ENCODE measurements around the gene C2CD3. TPM values are rescaled to one million over a fixed set of nuclear protein-coding genes. Genes with fewer than 3 reads are reported as not detected.
A peak's percentile ranks its signal among the peaks of the same experiment; 100 is the strongest.

The C2CD3 gene, protein sequence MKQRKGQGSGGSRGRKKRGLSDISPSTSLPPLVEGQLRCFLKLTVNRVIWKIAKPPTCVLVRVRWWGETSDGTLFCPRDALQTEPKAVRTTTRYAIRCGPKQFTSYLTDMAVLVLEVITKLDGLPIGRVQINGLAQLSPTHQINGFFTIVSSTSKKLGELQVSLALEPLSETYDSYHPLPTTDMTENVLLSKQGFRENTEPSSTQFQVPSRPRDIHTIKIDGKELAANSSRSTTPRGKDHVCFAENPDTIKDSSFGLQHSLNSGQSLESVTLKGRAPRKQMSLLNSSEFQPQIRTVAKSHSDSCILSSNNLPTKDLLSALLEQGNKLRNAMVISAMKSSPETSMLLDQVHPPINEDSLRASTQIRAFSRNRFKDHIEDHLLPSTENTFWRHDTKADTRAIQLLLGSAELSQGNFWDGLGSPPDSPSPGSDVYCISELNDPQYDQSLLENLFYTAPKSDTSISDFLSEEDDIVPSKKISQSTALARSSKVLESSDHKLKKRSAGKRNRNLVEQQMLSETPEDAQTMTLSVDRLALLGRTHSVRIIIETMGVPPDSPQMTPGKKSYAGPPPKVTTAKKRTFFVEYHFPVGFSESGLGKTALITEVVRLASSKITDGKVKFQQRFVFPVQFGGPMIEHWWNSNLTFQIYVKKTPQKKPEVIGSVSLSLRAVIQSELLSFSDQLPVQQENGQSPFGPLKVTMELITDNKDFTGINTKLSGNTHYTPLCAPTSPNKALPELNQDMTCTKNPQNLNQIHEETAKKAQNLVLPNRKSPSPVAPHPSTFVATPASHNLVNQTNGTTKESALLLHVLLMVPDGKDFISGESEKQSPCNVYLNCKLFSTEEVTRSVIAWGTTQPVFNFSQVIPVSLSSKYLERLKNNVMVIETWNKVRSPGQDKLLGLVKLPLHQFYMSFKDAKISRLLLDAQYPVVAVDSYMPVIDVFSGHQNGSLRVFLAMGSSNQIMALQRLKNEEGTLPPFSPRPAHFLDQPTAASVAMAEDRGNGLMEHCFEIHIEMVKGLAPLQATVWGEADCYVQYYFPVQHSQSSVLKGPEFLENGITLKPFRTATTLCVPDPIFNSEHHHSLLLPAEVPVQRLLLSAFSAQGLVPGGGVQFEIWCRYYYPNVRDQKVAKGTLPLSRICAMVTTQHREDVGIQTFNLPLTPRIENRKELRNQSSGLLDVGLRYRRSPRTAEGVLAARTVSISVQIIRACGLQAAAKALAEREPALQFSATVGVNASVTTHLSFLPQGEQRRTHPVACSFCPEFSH (N-terminal part only)
- polyA plus RNA-seq (2012; ENCODE audit: insufficient read depth, insufficient read length) = 23.6 TPM

DNA sequence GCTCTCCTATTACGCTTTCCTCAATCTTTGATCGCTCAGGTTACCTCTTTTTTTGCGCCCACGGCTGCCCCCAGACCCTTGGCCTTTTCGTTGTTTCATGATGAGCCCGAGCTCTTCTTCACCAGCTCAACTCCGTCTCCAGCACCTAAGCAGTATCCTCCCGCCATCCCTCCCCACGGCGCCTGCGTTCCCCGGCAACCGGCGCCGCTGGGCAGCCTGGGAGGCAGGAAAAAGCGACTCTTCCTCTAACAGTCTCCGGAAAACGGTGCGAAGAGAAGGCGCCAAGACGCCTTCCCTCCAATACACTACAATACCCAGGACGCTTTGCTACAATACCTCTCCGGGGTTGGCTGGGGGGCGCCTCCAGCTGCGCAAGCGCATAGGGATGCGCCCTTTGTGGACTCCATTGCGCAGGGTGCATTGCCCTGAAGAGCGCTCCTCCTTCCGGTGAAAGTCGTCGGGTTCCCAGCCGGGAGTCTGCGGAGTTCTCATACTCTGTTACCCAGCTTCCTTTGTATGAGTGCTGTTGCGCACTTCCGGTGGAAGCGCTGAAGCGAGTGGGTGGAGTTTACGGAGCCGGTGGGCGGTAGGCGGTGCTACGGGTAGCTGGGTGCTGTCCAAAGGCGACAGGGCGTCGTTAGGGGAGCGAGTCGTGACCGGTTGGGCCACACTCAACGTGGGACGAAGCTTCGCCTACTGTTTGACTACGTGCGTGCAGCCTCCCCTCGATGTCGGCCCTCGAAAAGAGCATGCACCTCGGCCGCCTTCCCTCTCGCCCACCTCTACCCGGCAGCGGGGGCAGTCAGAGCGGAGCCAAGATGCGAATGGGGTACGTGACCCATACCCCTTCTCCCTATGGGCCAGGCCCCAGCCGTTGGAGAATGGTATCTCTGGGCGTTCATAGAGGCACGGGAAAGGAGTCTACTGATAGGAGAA lies at the start of gene C2CD3, which contains the start of gene PPME1:
C2CD3 (minus strand) TSS at position 309 of the 936 bp plus-strand sequence; CDS start at position 99, 210 bp downstream.
PPME1 (plus strand) TSS at position 596 of the 936 bp plus-strand sequence; CDS start at position 729, 133 bp downstream.
- H3K4me3 ChIP-seq (ENCODE audit: low read length) = peak within 1 kb of the TSS; percentile 97
- DNase-seq (ENCODE audit: low read depth, low spot score) = peak; percentile 99

DNA sequence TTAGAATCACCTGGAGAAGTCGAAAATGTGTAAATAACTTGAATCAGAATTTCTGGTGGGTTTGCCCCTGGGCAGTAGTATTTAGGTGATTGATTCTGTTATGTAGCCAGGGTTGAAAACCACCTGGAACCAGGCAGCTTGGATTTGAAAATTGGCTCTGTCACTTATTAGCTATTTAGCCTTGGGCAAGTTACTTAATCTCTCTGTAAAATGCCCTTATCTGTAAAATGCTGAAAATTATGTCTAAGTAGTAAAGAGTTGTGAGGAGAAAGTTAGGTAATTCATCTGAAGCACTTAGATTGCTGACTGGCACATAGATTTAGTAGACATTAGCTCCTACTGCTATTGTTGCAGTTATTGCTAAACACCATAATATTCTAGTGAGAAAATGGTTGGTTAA lies 49.6 kb upstream of the C2CD3 start:
- DNase-seq (ENCODE audit: low read depth, low spot score) = no peak
- H3K4me3 ChIP-seq (ENCODE audit: low read length) = no peak overlapping the region

DNA sequence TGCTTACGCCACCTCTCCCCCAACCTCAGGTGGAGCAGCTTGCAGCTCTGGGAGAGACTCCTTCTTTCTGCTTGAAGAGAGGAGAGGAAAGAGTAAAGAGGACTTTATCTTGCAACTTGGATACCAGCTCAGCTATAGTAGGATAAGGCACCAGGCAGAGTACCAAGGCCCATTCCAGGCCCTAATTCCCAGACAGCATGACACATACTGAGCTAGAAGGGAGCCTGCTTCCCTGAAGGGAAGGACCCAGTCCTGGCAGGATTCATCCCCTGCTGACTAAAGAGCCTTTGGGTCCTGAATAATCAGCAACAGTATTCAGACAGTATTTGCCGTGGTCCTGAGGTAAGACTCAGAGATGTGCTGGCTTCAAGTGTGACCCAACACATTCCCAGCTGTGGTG lies 41.7 kb upstream of the C2CD3 start:
- DNase-seq (ENCODE audit: low read depth, low spot score) = no peak
- no peak overlapping the region for H3K4me3 ChIP-seq (ENCODE audit: low read length)

DNA sequence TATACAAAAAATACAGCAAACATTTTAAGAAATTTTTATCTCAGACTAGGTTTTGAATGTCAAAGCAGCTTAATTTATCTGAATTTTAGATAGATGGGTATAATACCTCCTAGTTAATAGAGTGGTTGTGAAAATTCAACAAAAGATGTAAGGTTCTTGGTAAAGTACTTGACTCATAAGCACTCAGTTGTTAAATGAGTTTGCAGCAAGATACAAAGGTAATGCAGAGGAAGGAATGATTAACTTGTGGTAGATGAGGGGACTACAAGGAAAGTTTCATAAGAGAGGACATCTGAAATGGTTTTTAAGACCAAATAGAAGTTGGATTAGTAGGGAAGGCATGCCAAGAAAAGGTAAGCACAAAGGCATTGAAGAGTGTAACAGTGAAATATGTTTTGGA lies 37.7 kb upstream of the C2CD3 start:
- H3K4me3 ChIP-seq (ENCODE audit: low read length) = no peak overlapping the region
- no peak for DNase-seq (ENCODE audit: low read depth, low spot score)

DNA sequence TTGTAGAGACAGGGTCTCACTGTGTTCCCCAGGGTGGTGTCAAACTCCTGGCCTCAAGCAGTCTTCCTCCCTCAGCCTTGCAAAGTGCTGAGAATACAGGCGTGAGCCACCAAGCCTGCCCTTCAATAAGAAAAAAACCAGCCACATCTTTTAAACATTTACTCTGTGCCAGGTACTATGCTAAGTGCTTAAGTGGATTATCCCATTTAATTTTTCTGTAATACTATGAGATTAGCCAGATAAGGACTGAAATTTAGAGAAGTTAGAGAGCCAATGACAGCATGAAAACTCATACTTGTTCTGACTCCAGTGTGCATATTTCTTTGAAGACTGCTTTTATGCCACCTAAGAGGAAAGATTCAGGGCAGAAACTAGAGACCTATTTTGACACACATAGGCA lies 35.9 kb upstream of the C2CD3 start:
- H3K4me3 ChIP-seq (ENCODE audit: low read length) = no peak overlapping the region
- no peak for DNase-seq (ENCODE audit: low read depth, low spot score)

DNA sequence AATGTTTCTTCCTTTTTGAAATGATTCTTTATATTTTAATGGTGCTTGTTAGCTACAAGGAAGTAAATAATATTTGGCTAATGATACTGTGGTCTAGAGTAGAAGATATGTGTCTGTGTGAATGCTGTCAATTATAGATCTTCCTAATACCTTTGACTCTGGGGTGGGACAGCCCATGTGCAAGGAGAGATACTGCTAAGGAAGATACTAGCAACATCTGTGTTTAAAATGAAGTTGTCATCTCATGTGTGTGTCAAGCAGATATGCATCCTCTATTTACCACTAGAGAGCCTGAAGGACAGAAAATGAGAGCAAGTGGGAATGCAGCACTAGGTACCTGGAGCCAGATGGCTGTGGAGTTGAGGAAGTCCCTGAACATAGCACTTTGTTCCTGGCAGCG lies 34.4 kb upstream of the C2CD3 start:
- DNase-seq (ENCODE audit: low read depth, low spot score) = no peak

DNA sequence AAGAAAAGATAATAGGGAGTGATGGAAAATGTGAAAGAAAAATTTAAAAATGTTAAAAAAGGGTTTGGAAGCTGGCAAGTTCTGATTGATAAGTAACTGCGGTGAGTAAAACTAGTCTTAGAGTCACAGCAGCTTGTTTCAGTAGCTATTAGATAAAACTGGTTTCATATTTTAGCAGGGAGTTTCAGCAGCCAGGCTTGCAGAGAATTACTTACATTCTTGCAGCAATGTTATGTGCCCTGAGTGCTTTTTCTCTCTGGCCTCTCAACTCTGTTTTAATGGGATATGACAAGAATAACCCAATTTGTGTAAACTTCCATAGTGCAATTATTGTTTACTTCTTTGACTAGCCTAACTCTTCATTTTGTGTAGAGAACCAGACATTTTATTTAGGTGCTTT lies 33.9 kb upstream of the C2CD3 start:
- H3K4me3 ChIP-seq (ENCODE audit: low read length) = no peak overlapping the region
- no peak for DNase-seq (ENCODE audit: low read depth, low spot score)

More for the DNA sequence above, 34.4 kb upstream of the C2CD3 start:
- H3K4me3 ChIP-seq (ENCODE audit: low read length) = no peak overlapping the region

DNA sequence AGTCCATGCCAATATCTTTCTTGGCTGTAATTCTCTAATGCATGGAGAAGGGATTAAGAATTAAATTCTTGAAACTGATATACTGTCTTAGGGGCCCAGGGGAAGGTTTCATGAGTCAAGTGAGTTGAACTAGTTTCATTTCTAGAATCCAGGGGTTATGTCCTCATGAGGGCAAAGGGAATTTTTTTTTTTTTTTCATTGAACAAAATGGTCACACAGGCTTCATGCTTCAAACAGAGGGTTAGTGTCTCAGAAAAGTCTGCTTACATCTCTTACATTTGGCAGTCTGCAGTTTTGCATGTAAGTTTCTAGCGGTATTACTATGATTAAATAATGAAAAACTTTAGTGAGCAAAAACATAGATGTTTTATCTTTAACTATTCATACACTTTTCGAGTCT lies 33.2 kb upstream of the C2CD3 start:
- no peak for DNase-seq (ENCODE audit: low read depth, low spot score)
- no peak overlapping the region for H3K4me3 ChIP-seq (ENCODE audit: low read length)

DNA sequence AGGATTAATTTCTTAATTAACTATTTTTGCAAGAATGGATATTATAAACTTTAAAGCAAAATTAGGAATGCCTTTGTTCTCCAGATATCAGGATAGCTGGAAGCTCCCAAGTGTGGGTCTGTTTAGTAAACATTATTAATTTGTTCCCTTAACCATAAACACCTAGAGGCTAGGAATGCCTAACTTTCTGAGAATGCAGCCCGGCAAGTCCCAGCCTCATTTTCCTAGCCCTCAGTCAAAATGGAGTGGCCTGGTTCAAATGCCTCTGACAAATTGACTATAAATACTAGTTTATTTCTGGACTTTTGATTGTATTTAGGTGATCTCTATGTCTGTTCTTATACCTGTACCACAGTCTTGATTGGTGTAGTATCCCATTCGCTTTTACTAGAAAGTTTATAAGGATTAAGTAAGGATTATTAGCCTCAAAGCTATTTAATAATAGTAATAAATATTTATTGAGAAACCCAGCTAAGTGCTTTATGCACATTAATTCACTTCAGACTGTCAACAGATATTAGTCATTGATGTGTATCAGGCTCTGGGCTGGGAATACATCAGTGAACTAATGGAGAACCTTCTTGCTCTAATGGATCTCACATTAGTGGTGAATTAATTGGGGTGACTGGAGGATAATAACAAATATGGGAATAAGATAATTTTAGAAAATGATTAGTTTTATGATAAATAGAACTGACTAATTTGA lies 26.1 kb upstream of the C2CD3 start:
- H3K4me3 ChIP-seq (ENCODE audit: low read length) = no peak overlapping the region
- no peak for DNase-seq (ENCODE audit: low read depth, low spot score)

DNA sequence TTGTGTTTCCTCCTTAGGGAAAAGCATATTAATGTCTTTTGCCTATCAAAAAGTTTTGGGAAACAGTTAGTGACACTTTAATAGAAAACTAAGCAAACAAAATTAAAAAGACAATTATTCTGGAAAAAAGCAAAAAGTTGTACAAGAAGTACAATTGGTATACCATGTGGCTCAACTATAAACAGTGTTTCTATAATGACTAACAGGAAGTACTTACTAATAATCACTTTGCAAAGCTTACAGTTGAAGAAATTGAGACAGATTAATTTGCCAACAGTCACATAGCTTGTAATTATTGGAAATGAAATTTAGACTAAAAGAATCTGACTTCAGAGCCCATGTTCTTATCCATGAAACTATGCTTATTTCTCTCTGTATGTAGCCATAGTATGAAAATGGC lies 25.0 kb upstream of the C2CD3 start:
- DNase-seq (ENCODE audit: low read depth, low spot score) = no peak
- H3K4me3 ChIP-seq (ENCODE audit: low read length) = no peak overlapping the region

DNA sequence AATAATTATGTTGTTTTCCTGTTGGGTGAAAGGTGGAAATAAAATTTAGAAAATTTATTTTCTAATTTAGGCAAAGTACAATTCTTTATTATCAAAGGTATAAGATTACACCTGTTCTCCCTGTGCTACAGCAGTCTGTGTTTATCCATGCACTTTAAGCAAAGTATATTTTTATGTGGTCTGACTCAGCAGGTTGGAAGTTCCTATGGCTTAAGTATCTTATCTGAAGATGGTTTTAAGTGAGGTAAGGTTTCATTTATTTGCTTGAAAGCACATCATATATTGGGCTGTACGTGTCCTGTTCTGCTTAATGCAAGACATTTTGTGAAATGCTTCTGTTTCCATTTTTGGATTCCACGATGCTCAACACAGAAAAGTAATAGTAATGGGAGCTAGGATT lies 14.9 kb upstream of the C2CD3 start:
- H3K4me3 ChIP-seq (ENCODE audit: low read length) = no peak overlapping the region
- DNase-seq (ENCODE audit: low read depth, low spot score) = no peak

DNA sequence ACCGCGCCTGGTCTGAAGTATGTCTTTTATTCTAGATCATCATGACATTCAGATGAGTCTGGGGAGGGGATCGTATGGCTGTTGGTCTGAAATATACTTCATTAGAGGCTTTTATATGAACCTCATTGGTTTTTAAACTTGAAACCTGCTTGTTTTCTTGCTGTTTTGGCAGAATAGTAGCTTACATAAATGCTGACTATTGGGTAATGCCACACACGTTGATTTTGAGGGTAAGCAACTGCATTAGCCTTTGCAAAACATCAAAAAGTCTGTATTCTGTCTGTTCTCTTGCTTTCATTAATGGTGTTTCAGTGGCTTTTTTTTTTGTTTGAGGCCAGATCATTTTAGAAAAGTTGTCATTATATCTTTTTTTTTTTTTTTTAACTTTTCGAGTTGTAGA lies 14.5 kb upstream of the C2CD3 start:
- no peak for DNase-seq (ENCODE audit: low read depth, low spot score)
- no peak overlapping the region for H3K4me3 ChIP-seq (ENCODE audit: low read length)

DNA sequence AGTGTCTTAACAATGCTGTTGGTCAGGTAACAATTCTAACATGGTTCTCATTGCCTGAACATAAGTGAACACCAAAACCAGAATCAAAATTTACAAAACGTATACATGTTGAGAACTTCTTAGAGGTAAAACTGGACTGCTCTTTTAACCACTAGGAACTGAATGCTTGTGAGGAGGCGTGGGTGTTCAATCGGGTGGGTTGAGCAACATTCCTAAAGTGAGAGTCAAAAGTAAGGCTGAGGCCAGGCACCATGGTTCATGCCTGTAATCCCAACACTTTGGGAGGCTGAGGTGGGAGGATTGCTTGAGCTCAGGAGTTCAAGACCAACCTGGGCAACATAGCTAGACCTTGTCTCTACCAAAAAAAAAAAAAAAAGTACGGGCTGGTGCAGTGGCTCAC lies 11.8 kb upstream of the C2CD3 start:
- H3K4me3 ChIP-seq (ENCODE audit: low read length) = no peak overlapping the region
- DNase-seq (ENCODE audit: low read depth, low spot score) = no peak

DNA sequence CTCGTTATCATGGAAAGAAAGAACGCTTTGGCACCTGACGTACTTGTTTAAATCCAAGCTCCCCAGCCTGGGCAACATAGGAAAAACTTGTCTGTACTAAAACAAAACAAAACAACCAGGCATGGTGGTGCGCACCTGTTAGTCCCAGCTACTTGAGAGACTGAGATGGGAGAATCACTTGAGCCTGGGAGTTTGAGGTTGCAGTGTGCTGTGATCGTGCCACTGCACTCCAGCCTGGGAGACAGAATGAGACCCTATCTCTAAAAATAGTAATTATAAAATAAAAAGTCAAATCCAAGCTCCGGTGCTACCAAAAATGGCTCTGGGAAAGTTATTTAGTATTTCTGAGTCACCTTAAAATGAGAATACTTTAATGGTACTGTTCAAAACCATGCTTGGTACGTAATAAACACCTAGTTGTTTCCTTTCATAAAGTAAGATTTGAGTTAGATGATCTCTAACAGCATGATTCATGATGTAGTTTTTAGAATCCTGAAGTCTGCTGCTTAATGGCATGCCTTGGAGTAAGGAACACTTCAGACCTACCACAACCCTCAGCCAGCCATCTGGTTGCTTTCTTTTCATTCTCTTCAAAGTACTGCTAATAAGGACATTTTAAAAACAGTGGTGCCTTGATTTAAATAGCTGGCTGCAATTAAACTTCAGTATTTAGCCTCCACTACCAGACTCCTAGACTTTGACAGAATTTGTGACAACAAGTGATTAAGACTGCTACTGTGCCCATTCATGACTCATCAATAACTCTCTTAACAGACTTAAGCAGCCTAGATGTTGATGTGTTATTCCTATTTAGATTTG lies 8.6 kb upstream of the C2CD3 start:
- DNase-seq (ENCODE audit: low read depth, low spot score) = no peak
- no peak overlapping the region for H3K4me3 ChIP-seq (ENCODE audit: low read length)

DNA sequence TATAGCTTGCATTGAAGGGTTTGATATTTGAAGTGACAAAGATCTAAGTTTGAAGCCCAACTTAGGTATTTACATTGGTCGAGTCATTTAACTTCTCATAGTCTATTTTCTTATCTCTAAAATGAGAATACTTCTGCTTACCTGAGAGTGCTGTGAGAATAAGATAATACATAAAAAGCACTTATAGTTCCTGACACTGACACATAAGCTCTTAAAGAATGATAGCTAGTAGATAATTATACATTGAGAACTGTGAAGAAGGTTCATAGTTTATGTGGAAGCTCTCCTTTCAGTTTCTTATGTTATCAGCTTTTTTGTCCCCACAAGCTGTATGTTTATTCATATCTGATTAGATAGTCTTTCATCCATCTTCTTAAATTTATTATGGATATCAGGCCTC lies 5.1 kb upstream of the C2CD3 start:
- H3K4me3 ChIP-seq (ENCODE audit: low read length) = no peak overlapping the region

DNA sequence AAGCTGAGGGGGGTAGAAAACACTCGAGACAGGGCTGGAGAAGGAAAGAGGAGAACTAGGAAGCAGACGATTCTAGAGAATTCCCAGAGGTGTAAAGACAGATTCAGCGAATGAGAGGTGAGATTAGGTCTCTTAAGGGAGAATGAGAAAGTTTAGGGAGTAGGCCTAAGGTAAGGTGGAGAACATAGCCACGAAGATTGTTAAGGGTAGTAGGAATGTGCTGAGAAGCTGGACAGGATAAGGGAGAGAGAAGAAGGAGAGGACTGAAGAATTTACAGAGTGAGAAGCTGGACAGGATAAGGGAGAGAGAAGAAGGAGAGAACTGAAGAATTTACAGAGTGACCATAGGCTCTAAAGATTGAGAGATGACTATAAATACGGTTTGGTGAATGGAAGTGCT lies 1.2 kb upstream of the C2CD3 start:
- DNase-seq (ENCODE audit: low read depth, low spot score) = no peak
- peak overlapping the region; percentile 94 for H3K4me3 ChIP-seq (ENCODE audit: low read length)

More for the DNA sequence above, 5.1 kb upstream of the C2CD3 start:
- DNase-seq (ENCODE audit: low read depth, low spot score) = no peak

DNA sequence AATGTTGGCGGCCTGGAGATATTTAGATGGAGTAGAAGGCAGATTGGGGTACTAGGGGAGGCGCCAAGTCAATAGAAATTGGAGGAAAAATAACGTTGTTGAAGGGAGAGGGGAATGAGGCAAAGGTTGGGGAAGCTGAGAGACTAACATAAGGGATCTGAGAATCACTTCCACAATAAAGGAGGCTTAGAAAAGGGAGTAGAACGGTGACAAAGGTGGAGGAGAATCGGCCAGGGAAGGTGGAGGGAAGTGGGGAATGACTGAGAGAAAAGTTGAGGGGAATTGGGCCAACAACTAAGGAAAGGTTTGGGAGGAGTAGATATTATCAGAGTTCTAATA lies 797 bp upstream of the C2CD3 start:
- no peak for DNase-seq (ENCODE audit: low read depth, low spot score)
- H3K4me3 ChIP-seq (ENCODE audit: low read length) = peak overlapping the region; percentile 94
